GM21447 (cell line): ENCODE results near the gene RBM4.
"Not testable (repeated sequence)": the region's sequence is repeated elsewhere in the genome, so short reads cannot be mapped to it uniquely, and the experiment has no call there.

Experiments
- ATAC-seq: cut with Tn5 transposase; IDR thresholded peaks from one replicate; pipeline ENCODE4 v1.9.1; 2021; ENCODE audit not compliant: unreplicated experiment

RBM4 gene

GRCh38 chr11:66638177-66639065 lies at the start of gene RBM4:
Gene RBM4, plus strand, starts transcription at chr11:66638703. Its CDS starts 1,009 bp downstream, at chr11:66639712.
- peak; percentile 97 for ATAC-seq

DNA sequence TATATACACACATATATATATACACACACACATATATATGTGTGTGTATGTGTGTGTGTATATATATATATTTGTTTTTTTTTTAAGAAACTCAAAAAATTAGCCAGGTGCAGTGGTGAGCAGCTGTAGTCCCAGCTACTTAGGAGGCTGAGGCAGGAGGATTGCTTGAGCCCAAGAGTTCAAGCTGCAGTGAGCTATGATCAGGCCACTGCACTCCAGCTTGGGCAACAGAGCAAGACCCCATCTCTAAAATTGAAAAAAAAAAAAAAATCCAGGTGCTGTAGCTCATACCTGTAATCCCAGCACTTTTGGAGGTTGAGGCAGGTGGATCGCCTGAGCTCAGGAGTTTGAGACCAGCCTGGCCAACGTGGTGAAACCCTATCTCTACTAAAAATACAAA lies 49.2 kb upstream of the RBM4 start:
- not testable (repeated sequence) for ATAC-seq

DNA sequence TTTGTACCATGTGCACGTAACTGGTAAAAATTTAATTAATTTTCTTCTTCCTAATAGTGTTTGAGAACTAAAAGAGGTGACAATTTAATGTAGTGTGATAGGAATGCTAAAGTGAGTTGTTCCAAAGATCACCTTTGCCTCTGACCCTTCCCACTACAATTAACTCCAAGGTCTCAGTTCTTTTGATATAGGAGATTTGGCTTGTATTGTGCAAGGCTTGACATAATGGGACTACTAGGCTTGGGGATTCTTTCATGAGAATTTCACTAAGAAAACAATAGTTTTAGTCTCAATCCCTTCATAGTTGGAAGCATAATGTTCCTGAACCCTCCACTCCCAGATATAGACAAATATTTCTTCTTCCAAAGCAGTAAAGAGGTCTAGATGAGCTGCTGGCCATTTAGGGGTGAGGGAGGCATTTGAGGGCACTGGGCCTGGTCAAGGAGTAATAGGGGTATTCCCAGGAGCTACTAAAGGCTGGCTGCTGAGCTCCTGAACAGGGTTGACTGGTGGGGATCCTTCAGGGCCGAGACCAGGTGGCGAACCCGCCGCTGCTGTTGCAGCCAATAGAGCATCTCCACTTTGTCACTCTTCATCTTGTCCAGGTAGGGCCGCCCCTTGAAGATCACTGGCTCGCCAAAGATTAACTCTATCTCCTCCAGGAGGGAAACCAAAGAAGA lies 48.4 kb upstream of the RBM4 start:
- no peak for ATAC-seq

DNA sequence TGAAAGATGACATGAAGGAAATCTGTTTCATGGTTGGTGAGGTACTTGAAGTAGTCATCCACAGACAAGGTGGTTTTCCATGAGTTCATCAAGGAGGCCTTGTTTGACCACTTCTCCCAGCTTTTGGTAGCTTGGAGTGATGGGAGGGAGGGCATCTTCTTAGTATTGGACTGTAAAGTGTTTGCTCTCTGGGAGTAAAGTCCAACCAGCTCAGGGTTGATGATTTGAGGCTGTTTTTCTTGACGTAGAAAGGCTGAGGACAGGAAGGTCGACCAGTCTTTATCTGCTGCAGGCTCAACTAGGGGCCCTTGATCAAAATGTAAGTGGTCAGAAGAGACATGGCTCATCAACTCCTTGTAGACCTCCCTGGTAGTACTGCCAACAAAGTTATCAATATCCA lies 47.3 kb upstream of the RBM4 start:
- ATAC-seq = no peak

DNA sequence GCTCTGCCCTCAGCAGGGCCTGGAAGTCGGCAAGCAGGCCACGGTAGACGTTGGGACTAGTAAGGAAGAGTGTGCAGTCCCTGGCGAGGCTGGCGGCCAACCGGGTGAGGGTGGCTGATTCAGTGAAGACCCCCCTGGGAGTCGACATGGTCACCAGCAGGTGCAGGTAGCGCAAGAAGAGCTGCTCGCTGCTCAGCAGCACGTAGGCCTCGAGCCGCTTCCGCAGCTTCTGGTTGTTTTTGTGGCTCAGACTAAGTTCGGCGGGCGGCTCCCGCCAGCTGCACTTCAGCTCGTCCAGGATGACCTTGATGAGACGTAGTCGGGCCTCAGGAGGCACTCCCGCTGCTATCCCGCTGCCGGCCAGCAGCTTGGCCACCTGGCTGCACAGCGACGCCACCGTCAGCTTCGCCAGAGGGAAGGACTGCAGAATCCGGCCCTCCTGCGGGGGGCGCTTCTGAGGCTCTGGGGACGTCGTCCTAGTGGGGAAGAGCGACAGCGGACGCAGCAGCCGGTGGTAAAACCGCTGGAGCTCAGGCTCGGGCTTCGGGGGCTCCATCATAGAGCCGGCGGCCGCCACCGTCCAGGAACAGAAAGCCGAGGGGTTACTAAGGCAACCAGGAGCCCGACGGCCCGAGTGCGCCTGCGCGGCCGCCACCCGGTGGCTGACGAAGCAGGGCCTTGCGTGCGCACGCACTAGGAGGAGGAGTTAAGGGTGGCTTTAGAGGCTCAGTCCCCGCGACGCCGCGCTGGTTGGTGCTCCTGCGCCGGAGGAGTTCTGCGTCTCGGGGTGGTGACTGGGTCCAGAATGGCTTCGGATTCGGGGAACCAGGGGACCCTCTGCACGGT lies 45.8 kb upstream of the RBM4 start, which contains the start of the genes CCDC87 and CCS:
Gene CCDC87, minus strand, starts transcription at position 607 of the 846 bp plus-strand sequence. Its CDS starts 48 bp downstream, at position 559.
Gene CCS, plus strand, starts transcription at position 729 of the 846 bp plus-strand sequence. Its CDS starts 77 bp downstream, at position 806.
- peak; percentile 87 for ATAC-seq

- no peak for ATAC-seq
Observed at GRCh38 chr11:66593303-66593635, 45.2 kb upstream of the RBM4 start.

- ATAC-seq = no peak
Observed at GRCh38 chr11:66593650-66594049, 44.9 kb upstream of the RBM4 start.

DNA sequence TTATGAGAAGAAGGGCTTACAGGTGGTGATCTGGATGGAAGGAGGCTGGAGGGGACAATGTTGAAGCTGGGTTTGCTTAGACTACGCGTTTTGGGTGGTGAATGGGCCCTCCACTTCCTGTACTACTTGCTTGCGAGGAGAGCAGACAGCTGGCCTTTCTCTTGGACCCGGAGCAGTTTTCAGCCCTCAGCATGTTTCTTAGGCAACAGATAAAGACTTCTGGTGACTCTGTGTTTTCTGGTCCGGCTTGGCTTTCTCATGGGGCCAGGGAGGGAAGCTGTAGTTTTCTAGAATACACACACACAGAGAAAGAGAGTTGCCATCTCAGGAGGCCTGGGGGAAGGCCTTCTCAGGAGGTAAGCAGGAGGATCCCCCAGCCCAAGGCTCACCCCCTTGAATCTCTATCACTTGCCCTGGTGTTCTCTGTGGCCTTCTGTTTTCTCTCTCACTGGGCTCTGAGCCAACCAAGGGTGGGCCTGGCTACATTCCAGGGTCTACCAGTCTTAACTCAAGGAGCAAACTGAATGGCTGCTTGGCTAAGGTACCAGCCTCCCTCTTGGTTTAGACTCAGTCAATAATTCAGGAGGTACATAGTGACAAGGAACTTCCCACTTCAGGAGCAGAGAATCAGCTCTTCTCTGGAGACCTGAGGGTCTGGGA lies 43.1 kb upstream of the RBM4 start:
- ATAC-seq = no peak

DNA sequence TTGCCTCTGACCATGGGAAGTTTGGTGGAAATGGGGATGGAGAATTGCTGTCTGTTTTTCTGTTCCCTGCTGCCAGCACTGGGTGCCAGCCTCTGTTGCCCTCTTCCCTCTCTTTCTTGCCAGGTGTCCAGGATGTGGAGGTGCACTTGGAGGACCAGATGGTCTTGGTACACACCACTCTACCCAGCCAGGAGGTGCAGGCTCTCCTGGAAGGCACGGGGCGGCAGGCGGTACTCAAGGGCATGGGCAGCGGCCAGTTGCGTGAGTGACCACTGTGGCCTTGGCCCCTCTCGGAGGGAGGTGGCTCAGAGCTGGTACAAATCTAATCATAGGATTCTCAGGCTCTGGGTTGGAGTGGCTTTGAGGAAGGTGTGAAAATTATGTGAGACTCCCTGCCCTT lies 39.5 kb upstream of the RBM4 start:
- ATAC-seq = no peak

- no peak for ATAC-seq
Observed at GRCh38 chr11:66600219-66600618, 38.3 kb upstream of the RBM4 start.

- ATAC-seq = no peak
Observed at GRCh38 chr11:66600631-66601233, 37.8 kb upstream of the RBM4 start.

- no peak for ATAC-seq
Observed at GRCh38 chr11:66603072-66603471, 35.4 kb upstream of the RBM4 start.

GRCh38 chr11:66604155-66604554 lies 34.3 kb upstream of the RBM4 start:
- no peak for ATAC-seq

- not testable (repeated sequence) for ATAC-seq
Observed at GRCh38 chr11:66606608-66607007, 31.9 kb upstream of the RBM4 start.

DNA sequence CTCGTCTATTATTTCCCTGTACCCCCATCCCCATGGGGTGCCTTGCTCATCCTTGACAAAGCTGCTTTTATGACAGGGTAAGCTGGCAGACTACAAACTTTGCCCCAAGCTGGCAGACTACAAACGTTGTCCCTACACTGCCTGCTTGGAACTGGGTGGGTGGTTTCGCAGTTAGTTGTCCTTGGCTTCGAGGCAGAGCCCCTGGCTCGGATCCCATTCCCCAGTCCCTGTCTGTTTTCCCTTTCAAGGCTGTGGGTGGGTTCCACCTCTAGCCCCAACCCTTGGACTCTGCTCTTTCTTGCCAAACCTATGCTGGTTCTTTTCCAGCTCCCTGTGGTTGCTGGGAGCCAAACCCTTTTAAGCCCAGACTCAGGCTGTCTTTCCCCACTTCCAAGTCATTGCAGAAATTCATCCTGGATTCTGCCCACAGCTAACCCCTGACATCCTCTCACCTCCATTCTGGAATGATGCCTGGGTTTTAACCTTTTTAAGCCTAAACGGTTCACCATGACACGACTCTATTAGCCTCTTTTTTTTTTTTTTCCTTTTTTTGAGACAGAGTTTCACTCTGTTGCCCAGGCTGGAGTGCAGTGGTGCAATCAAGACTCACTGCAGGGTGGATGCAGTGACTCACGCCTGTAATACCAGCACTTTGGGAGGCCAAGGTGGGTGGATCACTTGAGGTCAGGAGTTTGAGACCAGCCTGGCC lies 31.2 kb upstream of the RBM4 start:
- ATAC-seq = no peak

DNA sequence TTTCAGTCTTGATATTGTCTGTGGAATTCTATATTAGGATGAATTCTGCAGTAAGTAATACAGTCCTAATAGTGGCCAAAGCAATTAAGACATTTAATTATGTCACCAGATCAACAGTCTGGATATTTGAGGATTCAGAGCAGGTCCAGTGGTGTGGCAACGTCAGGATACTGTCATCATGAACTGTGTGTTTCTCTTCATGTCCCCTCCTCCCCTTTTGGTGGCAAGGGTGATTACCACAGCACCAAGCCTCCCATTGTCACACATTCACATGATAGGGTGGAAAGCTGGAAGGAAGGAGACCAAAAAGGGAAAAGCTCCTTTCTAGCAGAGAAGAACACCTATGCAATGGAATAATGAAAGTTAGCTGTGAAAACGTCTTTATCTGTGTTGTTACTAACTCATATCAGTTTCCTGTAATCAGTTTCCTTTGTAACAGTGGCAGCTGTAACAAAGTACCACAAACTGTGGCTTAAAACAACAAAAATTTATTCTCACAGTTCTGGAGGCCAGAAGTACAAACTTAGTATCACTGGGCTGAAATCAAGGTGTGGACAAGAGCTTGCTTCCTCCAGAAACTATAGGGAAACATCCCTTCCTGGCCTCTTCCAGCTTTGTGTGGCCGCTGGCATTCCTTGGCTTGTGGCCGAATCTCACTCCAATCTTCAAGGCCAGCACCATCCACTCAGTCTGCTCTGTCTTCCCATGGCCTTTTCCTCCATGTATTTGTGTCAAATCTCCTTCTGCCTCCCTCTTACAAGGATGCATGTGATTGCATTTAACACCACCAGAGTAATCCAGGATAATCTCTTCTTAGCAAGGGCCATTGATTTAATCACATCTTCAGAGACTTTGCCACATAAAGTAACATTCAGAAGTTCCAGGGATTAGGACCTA lies 28.5 kb upstream of the RBM4 start:
- no peak for ATAC-seq

DNA sequence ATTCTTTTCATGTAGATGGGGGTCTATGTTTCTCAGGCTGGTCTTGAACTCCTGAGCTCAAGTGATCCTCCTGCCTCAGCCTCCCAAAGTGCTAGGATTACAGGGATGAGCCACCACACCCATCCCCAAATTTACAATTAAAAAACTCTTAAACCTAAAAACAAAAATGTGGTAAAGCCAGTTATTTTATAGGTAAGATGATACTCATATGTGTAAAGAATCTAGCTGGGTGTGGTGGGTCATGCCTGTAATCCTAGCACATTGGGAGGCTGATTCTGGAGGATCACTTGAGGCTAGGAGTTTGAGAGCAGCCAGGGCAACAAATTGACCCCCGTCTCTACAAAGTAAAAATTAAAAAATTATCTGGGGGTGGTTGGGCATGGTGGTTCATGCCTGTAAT lies 26.0 kb upstream of the RBM4 start:
- ATAC-seq = no peak

DNA sequence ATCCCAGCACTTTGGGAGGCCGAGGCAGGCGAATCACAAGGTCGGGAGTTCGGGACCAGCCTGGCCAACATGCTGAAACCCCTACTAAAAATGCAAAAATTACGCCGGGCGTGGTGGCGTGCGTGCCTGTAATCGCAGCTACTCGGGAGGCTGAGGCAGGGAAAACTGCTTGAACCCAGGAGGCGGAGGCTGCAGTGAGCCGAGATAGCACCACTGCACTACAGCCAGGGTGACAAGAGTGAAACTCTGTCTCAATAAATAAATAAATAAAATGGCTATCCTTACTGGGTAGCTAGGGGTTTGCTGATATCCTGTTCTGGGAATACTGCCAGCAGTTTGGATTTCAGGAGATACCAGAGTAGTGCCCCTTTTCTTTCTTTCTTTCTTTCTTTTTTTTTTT lies 24.4 kb upstream of the RBM4 start:
- ATAC-seq = no peak
